Uterus (tissue), 2 donors: ENCODE data around the gene GHR.

Source experiments
- CTCF ChIP-seq, 4 experiments: fragments of 200-600 bp in 2 of 4; fragments of 450-650 bp in 2 of 4; sonication (generic) in 2 of 4; IDR thresholded peaks; one replicate each; pipeline ENCODE4 v1.5.1; 2016 to 2019; ENCODE audit warnings: antibody characterized with exemption in 4 of 4, mild to moderate bottlenecking in 2 of 4, moderate library complexity in 1 of 4
- POLR2A ChIP-seq, 2 donors: fragments of 450-650 bp; IDR thresholded peaks; one replicate each; pipeline ENCODE4 v1.6.1; 2016; ENCODE audit warnings: antibody characterized with exemption in 2 of 2, mild to moderate bottlenecking in 1 of 2, moderate library complexity in 1 of 2

- TF ChIP-seq CTCF (IDR thresholded peaks at IDR 0.05) (no peak), POLR2A (IDR thresholded peaks at IDR 0.05) (no peak)
Observed at GRCh38 chr5:42492974-42493373, 69.7 kb downstream of the GHR start.
